ENCODE measurements around the gene TSSK3.

GRCh38 chr1:32341971-32342370 lies 20.4 kb upstream of the TSSK3 start:
- TF ChIP-seq CTCF (conservative IDR thresholded peaks at IDR 0.05; ENCODE audit: low read depth, low read length) = no peak
- no peak for TF ChIP-seq EZH2 (IDR thresholded peaks at IDR 0.05; ENCODE audit: borderline replicate concordance, low read depth, low read length, poor library complexity, severe bottlenecking)
